Medulla oblongata (tissue), 1 donor: Measurements from ENCODE around the gene SMG1.
A peak's percentile ranks its signal among the peaks of the same experiment; 100 is the strongest.
"Not testable (repeated sequence)": the region's sequence is repeated elsewhere in the genome, so short reads cannot be mapped to it uniquely, and the experiment has no call there.

ENCODE experiments used
- DNase-seq: peaks from one replicate; pipeline ENCODE4 v3.0.0-alpha.2; 2015; ENCODE audit errors: extremely low spot score

Gene SMG1

DNA sequence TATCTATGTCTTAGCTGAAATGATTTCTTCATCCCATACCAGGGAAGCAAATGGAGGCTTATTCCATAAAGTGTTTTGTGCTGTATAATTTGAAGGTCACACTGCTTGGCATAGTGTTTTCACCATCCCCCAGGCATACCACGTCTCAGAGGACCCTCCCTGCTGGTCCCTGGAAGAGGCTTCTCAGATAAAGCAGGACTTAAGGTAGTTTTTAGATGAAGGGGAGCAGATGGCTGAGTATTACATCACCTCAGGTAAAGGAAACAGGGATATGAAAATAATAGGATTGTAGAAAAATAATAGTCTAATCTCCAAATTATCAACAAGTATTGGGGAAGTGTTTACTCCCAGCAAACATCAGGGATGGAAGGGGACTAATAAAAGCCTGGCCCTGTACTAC lies 7.3 kb upstream of the SMG1 start:
- DNase-seq = no peak

- DNase-seq = peak; percentile 43
Measured at GRCh38 chr16:18932243-18932987, 6.2 kb upstream of the SMG1 start.

DNA sequence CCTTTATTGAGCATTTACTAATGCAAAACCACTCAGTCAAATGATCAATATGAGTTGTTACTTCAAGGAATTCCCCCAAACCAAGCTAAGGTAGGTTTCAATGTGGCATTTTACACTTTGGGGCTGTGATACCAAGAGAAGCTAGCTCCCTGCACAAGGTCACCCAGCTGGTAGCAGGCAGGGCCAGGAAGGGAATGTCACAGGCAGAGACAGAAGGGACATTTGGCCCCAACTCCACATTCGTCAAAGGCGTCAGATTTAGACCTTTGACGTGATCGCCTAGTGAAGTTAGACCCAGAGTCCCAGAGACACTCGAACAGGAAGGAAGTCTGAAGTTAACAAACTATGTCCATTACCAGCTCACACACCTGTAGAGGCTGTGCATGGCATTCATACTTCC lies 5.5 kb upstream of the SMG1 start:
- DNase-seq = no peak

GRCh38 chr16:18930095-18930494 lies 3.9 kb upstream of the SMG1 start:
- DNase-seq = not testable (repeated sequence)

- not testable (repeated sequence) for DNase-seq
Measured at GRCh38 chr16:18928073-18928472, 1.9 kb upstream of the SMG1 start.

- not testable (repeated sequence) for DNase-seq
Measured at GRCh38 chr16:18925215-18925985, 808 bp downstream of the SMG1 start.

DNA sequence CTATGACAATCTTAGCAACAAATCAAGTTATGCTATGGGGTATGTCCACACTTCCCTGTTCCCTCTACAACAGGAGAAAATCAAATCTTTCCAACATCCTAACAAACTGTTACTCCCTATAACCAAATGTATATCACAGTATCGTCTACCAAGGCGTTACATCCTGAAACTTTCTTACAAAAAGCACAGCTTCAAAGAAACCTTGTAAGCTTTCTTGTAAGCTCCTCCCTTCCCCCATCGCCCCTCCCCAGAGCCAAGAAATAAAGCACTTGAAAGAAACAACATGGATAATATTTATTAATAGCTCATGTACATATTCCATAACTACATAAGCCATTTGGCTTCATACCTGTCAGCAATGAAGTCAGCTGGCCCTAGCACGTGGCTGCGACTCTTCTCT lies 2.3 kb downstream of the SMG1 start:
- not testable (repeated sequence) for DNase-seq

GRCh38 chr16:18923124-18923523 lies 3.1 kb downstream of the SMG1 start:
- not testable (repeated sequence) for DNase-seq

GRCh38 chr16:18909585-18909984 lies 16.6 kb downstream of the SMG1 start:
- DNase-seq = not testable (repeated sequence)

DNA sequence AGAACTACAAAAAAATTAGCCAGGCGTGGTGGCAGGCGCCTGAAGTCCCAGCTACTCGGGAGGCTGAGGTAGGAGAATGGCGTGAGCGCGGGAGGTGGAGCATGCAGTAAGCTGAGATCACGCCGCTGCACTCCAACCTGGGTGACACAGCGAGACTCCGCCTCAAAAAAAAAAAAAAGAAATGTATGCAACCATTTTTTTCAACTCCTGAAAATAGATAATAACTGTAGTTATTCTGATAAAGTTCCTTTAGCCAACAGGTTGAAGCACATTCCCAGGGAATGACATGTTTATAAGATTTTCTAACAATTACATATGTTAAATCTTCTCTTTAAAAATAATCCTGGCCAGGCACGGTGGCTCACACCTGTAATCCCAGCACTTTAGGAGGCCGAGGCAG lies 17.5 kb downstream of the SMG1 start:
- not testable (repeated sequence) for DNase-seq

DNA sequence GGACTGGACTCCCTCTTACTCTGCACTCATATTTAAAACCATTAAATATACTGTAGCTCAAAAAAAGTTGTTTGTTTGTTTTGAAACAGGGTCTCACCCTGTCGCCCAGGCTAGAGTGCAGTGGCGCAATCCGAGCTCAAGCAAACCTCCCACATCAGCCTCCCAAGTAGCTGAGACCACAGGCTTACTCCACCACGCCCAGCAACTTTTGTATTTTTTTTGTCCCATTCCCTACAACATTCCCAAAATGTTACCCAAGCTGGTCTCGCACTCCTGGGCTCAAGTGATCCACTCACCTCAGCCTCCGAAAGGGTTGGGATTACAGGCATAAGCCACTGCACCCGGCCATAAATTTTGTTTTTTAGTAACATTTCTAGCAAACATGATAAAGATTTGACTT lies 23.4 kb downstream of the SMG1 start:
- DNase-seq = not testable (repeated sequence)

DNA sequence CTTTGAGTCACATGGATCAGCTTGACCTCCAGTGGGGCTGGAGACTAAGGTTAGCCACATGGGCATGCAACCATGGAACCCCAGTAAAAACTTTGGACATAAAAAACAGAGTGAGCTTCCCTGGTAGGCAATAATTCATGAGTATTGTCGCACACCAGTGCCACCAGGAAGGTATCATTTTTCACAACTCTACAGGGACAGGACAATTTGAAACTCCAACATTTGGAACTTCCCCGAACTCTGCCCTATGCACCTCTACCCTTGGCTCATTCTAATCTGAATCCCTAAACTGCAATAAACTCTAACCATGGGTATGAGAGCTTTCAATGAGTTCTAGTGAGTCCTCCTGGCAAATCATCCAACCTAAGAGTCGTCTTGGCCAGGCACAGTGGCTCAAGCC lies 24.2 kb downstream of the SMG1 start:
- not testable (repeated sequence) for DNase-seq

- DNase-seq = not testable (repeated sequence)
Measured at GRCh38 chr16:18901194-18901593, 25.0 kb downstream of the SMG1 start.

- DNase-seq = not testable (repeated sequence)
Measured at GRCh38 chr16:18884456-18884855, 41.8 kb downstream of the SMG1 start.

- DNase-seq = not testable (repeated sequence)
Measured at GRCh38 chr16:18877734-18878133, 48.5 kb downstream of the SMG1 start.

- DNase-seq = not testable (repeated sequence)
Measured at GRCh38 chr16:18877259-18877658, 48.9 kb downstream of the SMG1 start.

DNA sequence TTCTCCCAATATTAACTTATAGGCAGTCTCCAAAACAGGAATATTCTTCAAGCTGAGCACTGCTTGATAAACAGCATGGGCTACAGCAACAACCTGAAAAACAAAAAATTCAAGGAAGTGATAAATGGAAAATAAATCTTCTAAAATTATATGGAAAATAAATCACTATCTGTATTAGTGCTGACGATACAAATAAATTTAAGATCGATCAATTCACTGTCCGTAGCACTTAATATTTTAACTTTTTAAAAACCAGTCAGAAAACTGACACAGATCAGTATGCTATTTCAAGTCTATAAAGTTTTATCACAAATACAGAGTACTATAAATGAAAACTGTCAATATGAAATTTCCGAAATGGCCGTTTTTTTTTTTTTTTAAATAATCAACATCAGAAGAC lies 49.9 kb downstream of the SMG1 start:
- not testable (repeated sequence) for DNase-seq

DNA sequence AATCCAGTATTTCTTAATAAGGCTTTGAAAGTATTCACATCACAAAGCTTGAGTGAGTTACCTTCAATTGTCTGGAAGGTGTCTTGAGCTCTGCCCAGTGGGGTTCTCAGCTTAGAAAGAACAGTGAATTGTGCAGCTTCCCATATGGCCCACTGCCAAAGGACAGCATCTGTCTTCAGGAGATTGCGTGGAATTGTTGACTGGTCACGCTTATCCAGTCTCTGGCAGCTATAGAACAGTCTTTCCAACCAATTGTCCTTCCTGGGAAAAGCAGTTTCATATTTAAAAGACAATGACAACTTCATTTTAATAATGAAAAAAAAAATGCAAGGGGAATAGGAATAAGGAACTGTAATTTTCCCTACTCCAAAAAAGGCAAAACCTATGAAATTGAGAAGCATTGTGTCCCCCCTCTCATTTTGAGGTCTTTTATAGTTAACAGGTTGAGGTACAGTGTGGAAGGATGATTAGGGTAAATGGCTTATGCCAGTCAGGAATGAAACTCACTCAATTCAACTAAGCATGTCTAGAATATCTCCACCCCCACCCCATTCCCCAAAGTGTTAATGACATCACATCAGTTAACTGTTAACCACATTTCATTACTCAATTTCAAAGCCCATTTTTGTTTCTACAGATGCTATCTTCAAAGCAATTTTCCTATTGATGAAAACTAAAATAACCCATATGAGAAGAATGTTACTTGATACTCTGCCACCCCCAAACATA lies 57.0 kb downstream of the SMG1 start:
- not testable (repeated sequence) for DNase-seq

GRCh38 chr16:18866277-18866823 lies 59.9 kb downstream of the SMG1 start:
- not testable (repeated sequence) for DNase-seq

- DNase-seq = not testable (repeated sequence)
Measured at GRCh38 chr16:18862891-18863290, 63.3 kb downstream of the SMG1 start.

DNA sequence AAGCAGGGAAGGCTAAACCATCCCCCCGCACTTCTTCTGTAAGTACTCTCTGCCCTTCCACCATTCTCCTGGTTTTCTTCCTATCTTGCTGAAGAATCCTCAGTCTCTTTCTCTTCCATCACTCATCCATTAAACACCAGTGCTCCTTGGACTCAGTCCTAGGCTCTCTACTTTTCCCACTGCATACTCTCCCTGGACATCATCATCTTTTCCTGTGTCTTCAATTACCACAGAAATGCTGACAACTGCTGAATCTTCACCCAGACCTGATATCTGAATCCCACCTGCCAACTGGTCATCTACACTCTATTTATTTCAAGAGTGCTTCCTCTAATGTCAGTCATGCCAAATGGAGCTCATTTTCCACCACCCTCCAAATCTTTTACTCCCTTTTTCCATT lies 71.0 kb downstream of the SMG1 start:
- no peak for DNase-seq

DNA sequence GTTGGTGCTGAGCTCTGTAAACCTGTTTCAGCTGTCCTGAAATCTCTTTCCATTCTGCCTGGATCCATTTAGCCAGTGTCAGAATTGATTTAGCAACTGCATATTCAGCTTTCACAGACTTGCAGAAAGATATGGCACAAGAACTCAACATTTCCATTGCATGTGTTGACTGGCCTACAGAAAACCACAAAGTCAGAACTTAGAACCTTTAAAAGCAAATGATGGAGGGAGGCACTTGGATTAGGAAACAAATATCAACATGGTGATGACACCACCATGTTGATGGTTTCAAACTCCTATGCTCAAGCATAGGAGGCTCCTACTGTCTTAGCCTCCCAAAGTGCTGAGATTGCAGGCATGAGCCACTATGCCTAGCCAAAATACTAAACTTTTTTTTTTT lies 72.5 kb downstream of the SMG1 start:
- no peak for DNase-seq
